Lower leg skin (tissue), 3 donors: ENCODE results near the gene CCDC136.

Source experiments
- CTCF ChIP-seq, 3 donors: fragments of 450-650 bp; IDR thresholded peaks; one replicate each; pipeline ENCODE4 v1.5.1; 2016; ENCODE audit warnings: antibody characterized with exemption in 3 of 3, mild to moderate bottlenecking in 3 of 3, moderate library complexity in 2 of 3
- POLR2A ChIP-seq, 2 donors: fragments of 450-650 bp; IDR thresholded peaks; one replicate each; pipeline ENCODE4 v1.6.1; 2016 to 2017; ENCODE audit warnings: antibody characterized with exemption in 2 of 2, mild to moderate bottlenecking in 1 of 2, moderate library complexity in 1 of 2

DNA sequence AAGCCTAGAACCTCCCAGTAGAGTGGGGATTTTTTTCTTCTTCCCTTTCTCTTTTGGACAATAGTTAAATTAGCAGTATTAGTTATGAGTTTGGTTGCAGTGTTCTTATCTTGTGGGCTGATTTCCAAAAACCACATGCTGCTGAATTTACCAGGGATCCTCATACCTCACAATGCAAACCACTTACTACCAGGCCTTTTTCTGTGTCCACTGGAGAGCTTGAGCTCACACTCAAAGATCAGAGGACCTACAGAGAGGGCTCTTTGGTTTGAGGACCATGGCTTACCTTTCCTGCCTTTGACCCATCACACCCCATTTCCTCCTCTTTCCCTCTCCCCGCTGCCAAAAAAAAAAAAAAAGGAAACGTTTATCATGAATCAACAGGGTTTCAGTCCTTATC, 21.5 kb upstream of the CCDC136 start:
- TF ChIP-seq CTCF (IDR thresholded peaks at IDR 0.05) (no peak), POLR2A (IDR thresholded peaks at IDR 0.05) (no peak)
